ENCODE data around the gene CPNE9.

The CPNE9 gene

DNA sequence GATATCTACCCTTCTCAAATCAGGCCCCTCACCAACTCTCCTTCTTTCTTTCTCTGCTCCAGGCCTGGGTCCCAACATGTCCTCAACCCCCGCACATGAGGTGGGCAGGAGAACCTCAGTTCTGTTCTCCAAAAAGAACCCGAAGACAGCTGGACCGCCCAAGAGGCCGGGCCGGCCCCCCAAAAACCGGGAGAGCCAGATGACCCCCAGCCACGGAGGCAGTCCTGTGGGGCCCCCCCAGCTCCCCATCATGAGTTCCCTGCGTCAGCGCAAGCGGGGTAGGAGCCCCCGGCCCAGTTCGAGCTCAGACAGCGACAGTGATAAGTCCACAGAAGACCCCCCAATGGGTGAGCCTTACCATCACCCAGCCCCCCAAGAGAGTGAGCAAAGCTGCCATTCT, 40.5 kb downstream of the CPNE9 start:
- no peak for DNase-seq (ENCODE audit: low read depth, low spot score)
- H3K27ac ChIP-seq = no peak overlapping the region

- no peak for DNase-seq (ENCODE audit: low read depth, low spot score)
- H3K27ac ChIP-seq = no peak overlapping the region
Measured at GRCh38 chr3:9745521-9745920, 41.9 kb downstream of the CPNE9 start.

DNA sequence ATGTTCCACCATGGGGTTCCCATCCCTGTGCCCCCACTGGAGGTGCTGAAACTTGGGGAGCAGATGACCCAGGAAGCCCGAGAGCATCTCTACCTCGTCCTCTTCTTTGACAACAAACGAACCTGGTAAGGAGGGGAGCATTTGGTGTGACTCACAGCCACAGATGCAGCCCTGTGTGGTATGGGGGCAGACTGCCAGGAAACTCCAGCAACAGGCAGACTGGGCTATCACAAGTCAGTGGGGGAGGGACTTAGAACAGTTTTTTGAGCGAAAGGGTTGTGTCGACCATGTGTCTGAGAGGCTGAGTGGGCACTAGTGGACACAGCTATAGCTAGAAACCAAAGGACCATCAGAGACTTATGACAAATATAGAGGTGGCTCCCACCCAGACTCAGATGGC, 42.7 kb downstream of the CPNE9 start:
- no peak overlapping the region for H3K27ac ChIP-seq
- DNase-seq (ENCODE audit: low read depth, low spot score) = no peak

GRCh38 chr3:9747267-9747666, 43.6 kb downstream of the CPNE9 start:
- no peak for DNase-seq (ENCODE audit: low read depth, low spot score)
- no peak overlapping the region for H3K27ac ChIP-seq

DNA sequence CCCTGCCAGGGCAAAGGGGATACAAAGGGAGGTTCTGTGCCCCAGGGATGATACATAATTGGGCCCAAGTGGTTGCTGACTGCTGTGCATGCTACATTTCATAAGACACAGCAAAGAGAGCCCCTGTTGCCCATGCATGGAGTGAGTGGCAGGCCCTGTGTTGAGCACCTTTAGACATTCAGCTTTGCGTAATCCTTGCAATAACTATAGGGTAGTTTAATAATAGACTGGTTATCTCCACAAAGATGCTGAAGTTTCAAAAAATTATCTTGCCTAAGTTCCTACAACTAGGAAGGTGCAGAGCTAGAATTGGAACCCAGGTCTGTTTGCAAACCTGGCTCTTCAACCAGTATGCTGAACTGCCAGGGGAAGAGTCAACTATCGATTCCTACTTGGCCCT, 44.4 kb downstream of the CPNE9 start:
- DNase-seq (ENCODE audit: low read depth, low spot score) = no peak
- H3K27ac ChIP-seq = no peak overlapping the region

DNA sequence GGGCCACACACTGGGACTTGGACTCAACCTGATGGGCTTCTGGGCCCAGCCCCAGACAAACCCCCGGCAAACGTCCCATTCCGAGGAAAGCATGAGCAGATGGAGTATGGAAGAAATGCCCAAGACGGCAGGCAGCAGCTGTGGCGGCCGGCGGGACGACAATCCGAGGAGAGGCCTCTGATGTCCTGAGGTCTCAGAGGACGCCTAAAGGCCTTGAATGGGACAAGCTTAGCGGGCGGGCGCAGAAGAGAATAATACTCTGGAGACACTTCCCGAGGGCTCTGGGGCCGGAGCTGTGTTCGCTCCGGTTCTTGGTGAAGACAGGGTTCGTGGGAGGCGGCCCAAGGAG, 45.6 kb downstream of the CPNE9 start:
- DNase-seq (ENCODE audit: low read depth, low spot score) = no peak
- H3K27ac ChIP-seq = peak overlapping the region; percentile 81

GRCh38 chr3:9749645-9750555, 46.3 kb downstream of the CPNE9 start, which contains the start of gene OGG1:
Gene OGG1, plus strand, starts transcription at chr3:9749952. Its CDS starts 335 bp downstream, at chr3:9750287.
- DNase-seq (ENCODE audit: low read depth, low spot score) = peak; percentile 86
- peak within 1 kb of the TSS; percentile 81 for H3K27ac ChIP-seq

GRCh38 chr3:9750556-9751411, 47.2 kb downstream of the CPNE9 start:
- H3K27ac ChIP-seq = peak overlapping the region; percentile 81
- no peak for DNase-seq (ENCODE audit: low read depth, low spot score)

GRCh38 chr3:9754678-9755077, 51.0 kb downstream of the CPNE9 start:
- DNase-seq (ENCODE audit: low read depth, low spot score) = no peak
- H3K27ac ChIP-seq = peak overlapping the region; percentile 39

GRCh38 chr3:9757427-9757826, 53.8 kb downstream of the CPNE9 start:
- no peak for DNase-seq (ENCODE audit: low read depth, low spot score)
- no peak overlapping the region for H3K27ac ChIP-seq

DNA sequence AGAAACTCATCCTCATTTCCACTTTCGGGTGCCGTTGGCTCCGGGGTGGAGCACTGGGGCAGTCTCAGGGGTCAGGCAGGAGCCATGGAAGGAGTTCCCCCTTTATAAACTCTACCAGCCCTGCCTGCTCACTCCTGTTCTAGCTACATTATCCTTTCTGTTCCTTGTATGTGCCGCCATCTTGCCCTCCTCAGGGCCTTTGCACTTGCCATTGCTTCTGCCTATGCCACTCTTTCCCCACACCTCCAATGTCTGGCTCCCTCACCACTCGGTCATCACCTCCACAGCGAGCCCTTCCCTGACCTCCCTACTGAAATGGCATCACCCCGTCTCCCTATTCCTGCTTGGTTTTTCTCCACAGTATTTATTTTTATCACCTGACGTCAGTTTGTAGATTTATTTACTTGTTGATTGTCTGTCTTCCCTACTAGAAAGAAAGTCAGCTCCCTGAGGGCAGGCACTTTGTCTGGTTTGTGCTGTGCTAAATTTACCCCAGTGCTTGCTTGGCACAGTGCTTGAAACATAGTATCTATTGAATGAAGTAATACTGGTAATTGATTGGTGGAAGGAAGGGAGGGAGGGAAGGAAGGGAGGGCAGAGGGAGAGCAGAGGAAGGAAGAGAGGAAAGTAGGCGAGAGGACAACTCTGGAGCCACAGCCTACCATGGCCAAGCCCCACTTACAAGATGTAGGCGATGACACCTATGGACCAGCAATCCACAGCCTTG, 57.3 kb downstream of the CPNE9 start:
- H3K27ac ChIP-seq = no peak overlapping the region
- DNase-seq (ENCODE audit: low read depth, low spot score) = no peak

DNA sequence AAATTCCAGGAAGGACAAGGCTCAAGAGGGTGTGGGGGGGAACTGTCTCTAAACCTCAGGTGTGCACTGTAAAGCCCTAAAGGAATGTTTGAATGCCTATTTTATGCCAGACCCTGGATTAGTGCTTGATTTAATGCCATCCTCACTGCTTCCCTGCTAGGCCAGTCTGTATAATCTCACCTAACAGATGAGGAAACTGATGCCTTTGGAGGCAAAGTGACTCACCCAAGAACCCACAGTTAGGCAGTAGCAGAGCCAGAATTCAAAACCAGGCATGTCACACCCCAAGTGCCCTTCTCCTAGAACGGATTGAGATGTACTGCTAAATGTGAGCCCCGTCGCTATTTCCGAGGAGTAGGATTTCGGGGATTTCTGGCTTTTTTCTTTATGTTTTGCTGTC, 58.3 kb downstream of the CPNE9 start:
- no peak for DNase-seq (ENCODE audit: low read depth, low spot score)
- H3K27ac ChIP-seq = no peak overlapping the region

- no peak for DNase-seq (ENCODE audit: low read depth, low spot score)
- H3K27ac ChIP-seq = no peak overlapping the region
Measured at GRCh38 chr3:9762871-9763270, 59.2 kb downstream of the CPNE9 start.

DNA sequence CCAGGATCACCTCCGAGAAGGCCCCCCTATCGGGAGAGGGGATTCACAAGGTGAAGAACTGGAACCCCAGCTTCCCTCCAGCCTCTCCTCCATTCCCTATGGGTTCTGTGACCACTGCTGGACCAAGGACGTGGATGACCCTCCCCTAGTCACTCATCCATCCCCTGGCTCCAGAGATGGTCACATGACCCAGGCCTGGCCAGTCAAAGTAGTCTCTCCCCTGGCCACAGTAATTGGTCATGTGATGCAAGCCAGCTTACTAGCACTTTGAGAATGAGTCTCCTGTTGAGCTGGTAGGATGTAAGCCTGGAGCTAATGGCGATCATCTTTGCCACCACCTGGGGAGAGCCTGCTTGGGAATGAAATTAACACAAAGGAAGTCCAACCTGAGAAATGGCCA, 62.2 kb downstream of the CPNE9 start:
- no peak overlapping the region for H3K27ac ChIP-seq
- DNase-seq (ENCODE audit: low read depth, low spot score) = no peak

- no peak overlapping the region for H3K27ac ChIP-seq
- no peak for DNase-seq (ENCODE audit: low read depth, low spot score)
Measured at GRCh38 chr3:9767418-9767817, 63.8 kb downstream of the CPNE9 start.

DNA sequence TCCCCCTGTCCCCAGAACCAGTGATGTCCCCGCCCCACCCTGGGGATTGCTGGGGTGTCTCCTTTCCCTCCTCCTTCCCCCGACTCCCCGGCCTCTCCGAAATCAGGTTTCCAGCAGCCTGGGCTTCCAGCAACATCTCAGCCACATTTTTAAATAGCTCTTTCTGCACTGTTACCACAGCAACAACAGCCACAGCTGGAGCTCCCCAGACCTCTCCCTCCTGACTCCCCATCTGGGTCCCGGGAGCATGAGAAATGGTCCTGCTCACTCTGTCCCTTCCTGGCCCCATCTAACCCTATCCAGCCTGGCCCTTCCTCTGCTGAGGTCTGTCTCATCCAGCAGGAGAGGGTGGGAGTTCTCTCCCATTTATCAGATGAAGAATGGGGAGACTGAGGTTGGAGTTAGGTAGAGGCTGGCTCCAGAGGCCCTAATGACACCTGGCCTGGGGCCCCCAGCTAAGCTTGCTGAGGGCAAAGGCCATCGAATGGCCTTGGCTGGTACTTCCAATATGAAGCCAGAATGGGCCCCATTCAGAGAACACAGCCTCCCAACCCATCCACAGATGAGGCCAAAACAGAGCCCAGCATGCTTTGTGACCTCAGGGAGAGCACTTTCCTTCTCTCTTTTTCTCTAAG, 64.6 kb downstream of the CPNE9 start:
- DNase-seq (ENCODE audit: low read depth, low spot score) = no peak
- no peak overlapping the region for H3K27ac ChIP-seq

DNA sequence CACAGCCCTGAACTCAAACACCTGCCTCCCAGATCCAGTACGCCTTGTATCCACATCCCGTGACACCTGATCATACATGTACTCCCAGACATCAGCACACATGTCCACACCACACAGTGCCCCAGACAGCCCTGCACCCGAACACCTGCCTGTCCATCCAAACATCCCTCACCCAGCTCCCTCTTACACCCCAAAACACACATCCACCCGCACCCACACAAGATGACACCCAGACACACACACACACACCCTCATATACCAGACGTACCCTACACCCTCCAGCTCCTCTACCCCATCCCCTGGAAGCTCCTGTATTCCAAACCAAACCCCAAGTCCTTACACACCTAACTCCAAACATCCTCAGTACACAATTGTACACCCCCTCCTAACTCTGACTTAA, 65.4 kb downstream of the CPNE9 start:
- DNase-seq (ENCODE audit: low read depth, low spot score) = no peak
- H3K27ac ChIP-seq = no peak overlapping the region

DNA sequence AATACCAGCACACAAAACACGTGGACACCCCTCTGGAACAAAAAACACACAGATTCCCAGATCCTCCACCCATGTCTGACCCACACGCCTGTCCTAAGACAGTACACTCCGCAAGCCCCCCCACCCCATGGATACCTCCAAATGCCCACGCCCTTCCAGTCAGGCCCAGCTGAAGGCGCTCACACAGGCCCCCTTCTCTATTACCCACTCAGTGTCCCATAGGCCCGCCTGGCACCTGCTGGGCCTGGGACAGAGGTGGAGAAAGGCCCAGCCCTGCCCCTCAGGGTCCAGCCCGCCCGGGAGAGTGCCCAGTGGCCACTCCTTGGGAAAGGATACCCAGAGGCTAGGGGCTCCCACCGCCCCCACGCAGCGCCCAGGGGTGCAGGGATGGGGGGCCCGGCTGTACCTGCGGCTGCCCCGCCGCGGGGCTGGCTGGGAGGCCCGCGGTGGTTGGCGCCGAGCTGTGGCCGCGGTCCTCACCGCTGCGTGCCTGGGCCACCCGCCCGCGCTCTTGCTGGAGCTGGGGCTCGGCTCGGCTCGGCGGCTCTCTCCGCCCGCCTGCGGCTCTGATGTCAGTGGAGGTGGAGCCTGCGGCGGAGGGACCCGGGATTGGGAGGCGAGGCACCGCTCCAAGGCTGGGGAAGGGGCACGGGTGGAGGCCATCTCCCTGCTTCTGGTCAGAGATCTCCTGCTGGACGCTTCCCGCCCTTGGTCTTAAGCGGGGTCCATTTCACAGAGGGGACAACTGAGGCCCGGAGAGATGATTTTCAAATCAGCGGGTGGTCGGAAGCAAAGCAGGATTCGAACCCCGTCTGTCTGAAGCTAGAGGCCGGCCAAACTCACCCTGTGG, 66.0 kb downstream of the CPNE9 start, which contains the start of gene CAMK1:
Gene CAMK1 (minus strand): TSS at position 522 of the 850 bp plus-strand sequence. CDS start 2,198 bp downstream, outside the sequence.
- DNase-seq (ENCODE audit: low read depth, low spot score) = no peak

GRCh38 chr3:9770276-9770812, 66.7 kb downstream of the CPNE9 start:
- H3K27ac ChIP-seq = no peak overlapping the region
- no peak for DNase-seq (ENCODE audit: low read depth, low spot score)

More for the DNA sequence above, 66.0 kb downstream of the CPNE9 start, which contains the start of gene CAMK1:
- no peak within 1 kb of the TSS for H3K27ac ChIP-seq
